ENCODE results near the gene STPG2. TPM values are rescaled to one million over a fixed set of nuclear protein-coding genes. Genes with fewer than 3 reads are reported as not detected.

STPG2 gene
- total and polyA plus RNA-seq, 9 donors, result 0.06 to 1.3 (median 0.53) TPM; not detected in 1

DNA sequence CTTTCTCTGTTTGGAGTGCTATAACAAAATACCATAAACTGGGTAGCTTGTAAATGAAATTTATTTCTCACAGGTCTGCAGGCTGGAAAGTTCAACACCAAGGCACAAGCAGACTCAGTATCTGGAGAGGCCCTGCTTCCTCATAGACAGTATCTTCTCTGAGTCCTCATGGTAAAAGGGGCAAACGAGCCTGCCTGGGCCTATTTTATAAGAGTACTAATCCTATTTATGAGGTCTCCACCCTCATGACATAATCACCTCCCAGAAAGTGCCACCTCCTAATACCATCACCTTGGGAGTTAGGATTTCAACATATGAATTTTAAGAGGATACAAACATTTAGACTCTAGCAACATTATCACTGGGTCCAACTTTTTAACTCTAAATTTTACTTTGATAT lies 200.3 kb downstream of the STPG2 start:
- DNase-seq, result no peak
- no peaks in the 10 kb centered on the region for H3K27me3 ChIP-seq
- H3K36me3 ChIP-seq, result no peaks in the 10 kb centered on the region
- 29 to 52% (median 46%) methylated on average over 1 of the region's 1 CpG for WGBS, 3 donors
- no peaks in the 10 kb centered on the region for H3K4me1 ChIP-seq (ENCODE audit: insufficient read depth)
- no peak overlapping the region for H3K27ac ChIP-seq
- intact Hi-C loops (cut with DNase I), result no loop called here
- TF ChIP-seq, protein P1, sequence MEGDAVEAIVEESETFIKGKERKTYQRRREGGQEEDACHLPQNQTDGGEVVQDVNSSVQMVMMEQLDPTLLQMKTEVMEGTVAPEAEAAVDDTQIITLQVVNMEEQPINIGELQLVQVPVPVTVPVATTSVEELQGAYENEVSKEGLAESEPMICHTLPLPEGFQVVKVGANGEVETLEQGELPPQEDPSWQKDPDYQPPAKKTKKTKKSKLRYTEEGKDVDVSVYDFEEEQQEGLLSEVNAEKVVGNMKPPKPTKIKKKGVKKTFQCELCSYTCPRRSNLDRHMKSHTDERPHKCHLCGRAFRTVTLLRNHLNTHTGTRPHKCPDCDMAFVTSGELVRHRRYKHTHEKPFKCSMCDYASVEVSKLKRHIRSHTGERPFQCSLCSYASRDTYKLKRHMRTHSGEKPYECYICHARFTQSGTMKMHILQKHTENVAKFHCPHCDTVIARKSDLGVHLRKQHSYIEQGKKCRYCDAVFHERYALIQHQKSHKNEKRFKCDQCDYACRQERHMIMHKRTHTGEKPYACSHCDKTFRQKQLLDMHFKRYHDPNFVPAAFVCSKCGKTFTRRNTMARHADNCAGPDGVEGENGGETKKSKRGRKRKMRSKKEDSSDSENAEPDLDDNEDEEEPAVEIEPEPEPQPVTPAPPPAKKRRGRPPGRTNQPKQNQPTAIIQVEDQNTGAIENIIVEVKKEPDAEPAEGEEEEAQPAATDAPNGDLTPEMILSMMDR (IDR thresholded peaks at IDR 0.05), result no peak
- no peak for TF ChIP-seq POLR2A (IDR thresholded peaks at IDR 0.05)
- no peak for TF ChIP-seq EP300 (IDR thresholded peaks at IDR 0.05)
- peaks cover 0 to 6% of the 10 kb centered on the region in 2 donors for H3K9me3 ChIP-seq
- H3K4me3 ChIP-seq, result no peak overlapping the region

DNA sequence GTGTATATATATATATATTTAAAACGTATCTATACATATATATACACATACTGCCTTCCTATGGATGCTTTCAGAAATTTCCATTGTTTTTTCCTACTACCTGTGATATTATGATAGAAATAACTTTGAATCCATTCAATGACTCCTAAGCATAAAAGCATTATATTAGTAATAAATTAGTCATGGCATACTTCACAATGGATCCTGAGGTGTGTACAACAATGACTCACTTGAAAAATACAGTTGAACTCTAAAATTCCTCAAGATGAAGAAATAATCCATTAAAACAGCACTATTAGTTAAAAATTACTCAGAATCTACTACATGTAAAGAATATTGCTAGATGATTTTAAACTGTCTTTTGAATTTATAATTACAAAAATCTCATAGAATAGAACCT lies 201.1 kb downstream of the STPG2 start:
- H3K9me3 ChIP-seq, result peaks cover 0 to 11% of the 10 kb centered on the region in 2 donors
- DNase-seq, result no peak
- no peak overlapping the region for H3K4me3 ChIP-seq
- H3K36me3 ChIP-seq, result no peaks in the 10 kb centered on the region
- TF ChIP-seq, protein P1 (IDR thresholded peaks at IDR 0.05), result no peak
- TF ChIP-seq EP300 (IDR thresholded peaks at IDR 0.05) (no peak), POLR2A (IDR thresholded peaks at IDR 0.05) (no peak)
- H3K27me3 ChIP-seq, result no peaks in the 10 kb centered on the region
- 70 to 75% (median 71%) methylated on average over 1 of the region's 1 CpG for WGBS, 3 donors
- no peak overlapping the region for H3K27ac ChIP-seq
- intact Hi-C loops (cut with DNase I), result no loop called here
- no peaks in the 10 kb centered on the region for H3K4me1 ChIP-seq (ENCODE audit: insufficient read depth)

DNA sequence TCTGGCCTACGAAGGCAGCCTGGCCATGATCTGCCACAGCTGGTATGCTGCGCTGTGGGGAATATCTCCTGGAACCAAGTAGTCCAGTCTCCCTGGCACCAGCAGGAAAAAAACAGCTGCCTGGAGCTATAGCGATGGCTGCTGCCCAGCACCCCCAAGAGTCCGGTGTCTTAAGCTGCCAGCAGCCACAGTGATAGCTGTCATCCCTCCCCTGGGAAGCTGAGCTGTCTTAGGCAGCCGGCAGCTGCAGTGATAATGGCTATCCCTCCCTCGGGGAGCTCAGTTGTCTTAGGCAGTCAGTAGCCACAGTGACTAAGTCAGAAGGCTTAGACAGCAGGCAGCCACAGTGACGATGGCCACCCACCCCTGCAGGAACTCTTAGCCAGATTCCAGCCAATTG lies 205.1 kb downstream of the STPG2 start:
- no peak overlapping the region for H3K4me3 ChIP-seq
- no peaks in the 10 kb centered on the region for H3K4me1 ChIP-seq (ENCODE audit: insufficient read depth)
- H3K9me3 ChIP-seq, result peaks cover 0 to 11% of the 10 kb centered on the region in 2 donors
- no peaks in the 10 kb centered on the region for H3K27me3 ChIP-seq
- 86 to 95% (median 89%) methylated on average over 7 of the region's 7 CpGs for WGBS, 3 donors
- intact Hi-C loops (cut with DNase I), result no loop called here
- no peak overlapping the region for H3K27ac ChIP-seq
- DNase-seq, result no peak
- TF ChIP-seq, protein P1 (IDR thresholded peaks at IDR 0.05), result no peak
- TF ChIP-seq EP300 (IDR thresholded peaks at IDR 0.05) (no peak), POLR2A (IDR thresholded peaks at IDR 0.05) (no peak)
- no peaks in the 10 kb centered on the region for H3K36me3 ChIP-seq

DNA sequence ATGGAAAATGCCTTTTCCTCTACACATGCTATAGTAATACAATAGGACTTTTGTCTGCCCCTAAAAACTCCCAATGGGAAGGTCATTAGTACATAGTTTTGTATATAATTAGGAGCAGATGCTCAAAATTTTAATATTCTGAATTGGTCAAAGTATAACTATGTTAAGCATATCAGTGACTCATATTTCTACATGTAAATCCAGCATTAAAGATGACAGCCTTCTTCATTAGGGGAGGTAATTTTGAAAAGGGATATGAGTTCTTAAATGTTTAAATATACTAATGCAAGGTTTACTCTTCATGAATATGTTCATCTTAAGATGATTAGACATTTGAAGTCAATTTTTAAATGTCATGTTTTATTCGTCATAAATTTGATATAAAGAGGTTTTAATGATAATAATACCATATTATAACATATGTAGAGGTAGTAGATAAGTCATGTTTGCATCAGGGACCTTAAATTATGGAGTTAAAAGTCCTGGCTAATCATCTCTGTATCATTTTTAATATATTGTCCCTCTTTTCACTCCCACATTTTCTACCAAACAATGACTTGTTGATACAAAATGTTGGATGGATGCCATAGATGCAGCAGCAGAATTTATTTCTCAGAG lies 218.8 kb downstream of the STPG2 start:
- intact Hi-C loops (cut with DNase I), result no loop called here
- Histone ChIP-seq H3K4me3 (no peak overlapping the region), H3K36me3 (no peaks in the 10 kb centered on the region), H3K27me3 (no peaks in the 10 kb centered on the region), H3K27ac (no peak overlapping the region), H3K9me3 (no peaks in the 10 kb centered on the region), H3K4me1 (ENCODE audit: insufficient read depth) (no peaks in the 10 kb centered on the region)
- TF ChIP-seq POLR2A (IDR thresholded peaks at IDR 0.05) (no peak), EP300 (IDR thresholded peaks at IDR 0.05) (no peak)
- TF ChIP-seq, protein P1 (IDR thresholded peaks at IDR 0.05), result no peak
- DNase-seq, result no peak
- 13 to 17% (median 16%) methylated on average over 1 of the region's 1 CpG for WGBS, 3 donors

All from ovary (tissue), 9 donors.